Fibroblast of peridontal ligament (primary cell): ENCODE measurements around the gene RMND1.
A peak's percentile ranks its signal among the peaks of the same experiment; 100 is the strongest.

Experiments
- DNase-seq: peaks from one replicate; pipeline ENCODE4 v3.0.0-alpha.2; 2010; ENCODE audit errors: extremely low read depth

Gene RMND1

GRCh38 chr6:151417477-151417876 lies 34.4 kb downstream of the RMND1 start:
- DNase-seq = no peak

- no peak for DNase-seq
Observed at GRCh38 chr6:151414641-151415260, 37.2 kb downstream of the RMND1 start.

- DNase-seq = no peak
Observed at GRCh38 chr6:151413372-151414145, 38.4 kb downstream of the RMND1 start.

- no peak for DNase-seq
Observed at GRCh38 chr6:151412909-151413308, 39.0 kb downstream of the RMND1 start.

GRCh38 chr6:151409679-151410078 lies 42.2 kb downstream of the RMND1 start:
- DNase-seq = no peak

- DNase-seq = no peak
Observed at GRCh38 chr6:151409260-151409659, 42.7 kb downstream of the RMND1 start.

GRCh38 chr6:151408858-151409257 lies 43.1 kb downstream of the RMND1 start:
- DNase-seq = no peak

- no peak for DNase-seq
Observed at GRCh38 chr6:151403919-151404308, 48.0 kb downstream of the RMND1 start.

- DNase-seq = no peak
Observed at GRCh38 chr6:151402228-151402627, 49.7 kb downstream of the RMND1 start.

GRCh38 chr6:151400473-151400872 lies 51.5 kb downstream of the RMND1 start:
- DNase-seq = peak; percentile 62

GRCh38 chr6:151399679-151400078 lies 52.2 kb downstream of the RMND1 start:
- no peak for DNase-seq

- no peak for DNase-seq
Observed at GRCh38 chr6:151393410-151393809, 58.5 kb downstream of the RMND1 start.

GRCh38 chr6:151392427-151392826 lies 59.5 kb downstream of the RMND1 start:
- no peak for DNase-seq

- peak; percentile 70 for DNase-seq
Observed at GRCh38 chr6:151391471-151392413, 60.2 kb downstream of the RMND1 start, which contains the start of gene ZBTB2. TSS of gene ZBTB2 (minus strand) at chr6:151391559. CDS start at chr6:151373637, 17,922 bp downstream.

GRCh38 chr6:151390851-151391470 lies 61.0 kb downstream of the RMND1 start:
- DNase-seq = peak; percentile 56

GRCh38 chr6:151390276-151390850 lies 61.6 kb downstream of the RMND1 start:
- peak; percentile 97 for DNase-seq

- DNase-seq = peak; percentile 77
Observed at GRCh38 chr6:151389618-151390275, 62.2 kb downstream of the RMND1 start.

- no peak for DNase-seq
Observed at GRCh38 chr6:151388997-151389617, 62.8 kb downstream of the RMND1 start.

- DNase-seq = no peak
Observed at GRCh38 chr6:151388236-151388635, 63.7 kb downstream of the RMND1 start.
